Mononuclear cell (primary cell): Measurements from ENCODE around the gene KIF12. TPM values are rescaled to one million over a fixed set of nuclear protein-coding genes. Genes with fewer than 3 reads are reported as not detected.

Source experiments
- H3K27me3 ChIP-seq: 2 replicates; pipeline ENCODE4 v1.6.0; 2011; ENCODE audit warnings: low read length, control low read depth; ENCODE audit not compliant: insufficient read depth
- H3K4me1 ChIP-seq: 2 replicates; pipeline ENCODE4 v1.5.1; 2011; ENCODE audit warnings: mild to moderate bottlenecking, low read length, control low read depth; ENCODE audit not compliant: insufficient read depth
- H3K4me3 ChIP-seq: 2 replicates; pipeline ENCODE4 v1.5.1; 2011; ENCODE audit warnings: mild to moderate bottlenecking, low read length, moderate library complexity
- H3K9me3 ChIP-seq: 2 replicates; pipeline ENCODE4 v1.5.1; 2011; ENCODE audit warnings: low read depth, mild to moderate bottlenecking, control low read depth, low read length
- total RNA-seq: library from RNA; depleted of rRNA; stranded (reverse); fragments of >200 nt; gene quantifications from one replicate; pipeline ENCODE4 v1.2.3, GENCODE V29; 2012

KIF12 gene
- total RNA-seq, 1 donor: not detected

- Histone ChIP-seq H3K4me3 (no peak overlapping the region), H3K4me1 (no peaks in the 10 kb centered on the region), H3K27me3 (no peaks in the 10 kb centered on the region), H3K9me3 (no peaks in the 10 kb centered on the region)
These were observed 41.8 kb downstream of the KIF12 start for GRCh38 chr9:114057161-114057885.

GRCh38 chr9:114056527-114056926, 42.6 kb downstream of the KIF12 start:
- no peak overlapping the region for H3K4me3 ChIP-seq
- H3K4me1 ChIP-seq: no peaks in the 10 kb centered on the region
- H3K27me3 ChIP-seq: no peaks in the 10 kb centered on the region
- no peaks in the 10 kb centered on the region for H3K9me3 ChIP-seq

- H3K4me1 ChIP-seq: no peaks in the 10 kb centered on the region
- no peaks in the 10 kb centered on the region for H3K27me3 ChIP-seq
- H3K4me3 ChIP-seq: no peak overlapping the region
- H3K9me3 ChIP-seq: no peaks in the 10 kb centered on the region
These were observed 43.2 kb downstream of the KIF12 start for GRCh38 chr9:114055894-114056293.

- no peak overlapping the region for H3K4me3 ChIP-seq
- H3K27me3 ChIP-seq: no peaks in the 10 kb centered on the region
- no peaks in the 10 kb centered on the region for H3K9me3 ChIP-seq
- H3K4me1 ChIP-seq: no peaks in the 10 kb centered on the region
These were observed 44.0 kb downstream of the KIF12 start for GRCh38 chr9:114055061-114055460.

GRCh38 chr9:114054191-114054690, 44.9 kb downstream of the KIF12 start:
- H3K4me3 ChIP-seq: no peak overlapping the region
- H3K9me3 ChIP-seq: no peaks in the 10 kb centered on the region
- H3K27me3 ChIP-seq: no peaks in the 10 kb centered on the region
- H3K4me1 ChIP-seq: no peaks in the 10 kb centered on the region

- Histone ChIP-seq H3K4me3 (no peak overlapping the region), H3K9me3 (no peaks in the 10 kb centered on the region), H3K4me1 (no peaks in the 10 kb centered on the region), H3K27me3 (no peaks in the 10 kb centered on the region)
These were observed 45.7 kb downstream of the KIF12 start for GRCh38 chr9:114053246-114054005.

- Histone ChIP-seq H3K4me1 (no peaks in the 10 kb centered on the region), H3K4me3 (no peak overlapping the region), H3K9me3 (no peaks in the 10 kb centered on the region), H3K27me3 (no peaks in the 10 kb centered on the region)
These were observed 47.4 kb downstream of the KIF12 start for GRCh38 chr9:114051706-114052105.

GRCh38 chr9:114051281-114051680, 47.8 kb downstream of the KIF12 start:
- Histone ChIP-seq H3K9me3 (no peaks in the 10 kb centered on the region), H3K4me1 (no peaks in the 10 kb centered on the region), H3K4me3 (no peak overlapping the region), H3K27me3 (no peaks in the 10 kb centered on the region)

GRCh38 chr9:114050646-114051045, 48.4 kb downstream of the KIF12 start:
- Histone ChIP-seq H3K9me3 (no peaks in the 10 kb centered on the region), H3K4me1 (no peaks in the 10 kb centered on the region), H3K27me3 (no peaks in the 10 kb centered on the region), H3K4me3 (no peak overlapping the region)

GRCh38 chr9:114050226-114050568, 48.9 kb downstream of the KIF12 start:
- no peaks in the 10 kb centered on the region for H3K4me1 ChIP-seq
- H3K27me3 ChIP-seq: no peaks in the 10 kb centered on the region
- no peaks in the 10 kb centered on the region for H3K9me3 ChIP-seq
- H3K4me3 ChIP-seq: no peak overlapping the region

GRCh38 chr9:114049441-114050225, 49.5 kb downstream of the KIF12 start:
- Histone ChIP-seq H3K27me3 (no peaks in the 10 kb centered on the region), H3K9me3 (no peaks in the 10 kb centered on the region), H3K4me3 (no peak overlapping the region), H3K4me1 (no peaks in the 10 kb centered on the region)

GRCh38 chr9:114048533-114049415, 50.3 kb downstream of the KIF12 start:
- no peak overlapping the region for H3K4me3 ChIP-seq
- no peaks in the 10 kb centered on the region for H3K27me3 ChIP-seq
- no peaks in the 10 kb centered on the region for H3K4me1 ChIP-seq
- H3K9me3 ChIP-seq: no peaks in the 10 kb centered on the region

- H3K27me3 ChIP-seq: no peaks in the 10 kb centered on the region
- no peaks in the 10 kb centered on the region for H3K4me1 ChIP-seq
- no peaks in the 10 kb centered on the region for H3K9me3 ChIP-seq
- H3K4me3 ChIP-seq: no peak overlapping the region
These were observed 51.4 kb downstream of the KIF12 start for GRCh38 chr9:114047717-114048116.

- Histone ChIP-seq H3K9me3 (no peaks in the 10 kb centered on the region), H3K27me3 (no peaks in the 10 kb centered on the region), H3K4me1 (no peaks in the 10 kb centered on the region), H3K4me3 (no peak overlapping the region)
These were observed 52.2 kb downstream of the KIF12 start for GRCh38 chr9:114046875-114047274.
